Measurements from ENCODE around the gene SLC30A4.

The SLC30A4 gene

GRCh38 chr15:45498701-45499100 is 23.9 kb downstream of the SLC30A4 start:
- H3K4me1 Mint-ChIP-seq: no peaks in the 10 kb centered on the region
- peaks cover 8% of the 10 kb centered on the region for H3K36me3 Mint-ChIP-seq (ENCODE audit: low read depth)
- no peaks in the 10 kb centered on the region for H3K9me3 Mint-ChIP-seq
- no peaks in the 10 kb centered on the region for H3K27me3 Mint-ChIP-seq (ENCODE audit: low read depth)
- no peak overlapping the region for H3K4me3 Mint-ChIP-seq
- no peak for TF ChIP-seq CTCF (IDR thresholded peaks at IDR 0.05; ENCODE audit: unreplicated experiment in 3 of 3)
- H3K27ac Mint-ChIP-seq: no peak overlapping the region

GRCh38 chr15:45497261-45497660 is 25.3 kb downstream of the SLC30A4 start:
- Mint-ChIP-seq H3K4me1 (no peaks in the 10 kb centered on the region), H3K27ac (no peak overlapping the region), H3K9me3 (no peaks in the 10 kb centered on the region), H3K4me3 (no peak overlapping the region), H3K27me3 (ENCODE audit: low read depth) (no peaks in the 10 kb centered on the region), H3K36me3 (ENCODE audit: low read depth) (peaks cover 8% of the 10 kb centered on the region)
- no peak for TF ChIP-seq CTCF (IDR thresholded peaks at IDR 0.05; ENCODE audit: unreplicated experiment in 3 of 3)

- no peaks in the 10 kb centered on the region for H3K4me1 Mint-ChIP-seq
- TF ChIP-seq CTCF (IDR thresholded peaks at IDR 0.05; ENCODE audit: unreplicated experiment in 3 of 3): no peak
- H3K4me3 Mint-ChIP-seq: no peak overlapping the region
- H3K9me3 Mint-ChIP-seq: no peaks in the 10 kb centered on the region
- no peak overlapping the region for H3K27ac Mint-ChIP-seq
- no peaks in the 10 kb centered on the region for H3K27me3 Mint-ChIP-seq (ENCODE audit: low read depth)
- peaks cover 4% of the 10 kb centered on the region for H3K36me3 Mint-ChIP-seq (ENCODE audit: low read depth)
Measured at GRCh38 chr15:45496658-45497057, 25.9 kb downstream of the SLC30A4 start.

GRCh38 chr15:45495588-45495987 is 27.0 kb downstream of the SLC30A4 start:
- Mint-ChIP-seq H3K27me3 (ENCODE audit: low read depth) (no peaks in the 10 kb centered on the region), H3K4me3 (no peak overlapping the region), H3K36me3 (ENCODE audit: low read depth) (peaks cover 3% of the 10 kb centered on the region), H3K27ac (no peak overlapping the region), H3K9me3 (no peaks in the 10 kb centered on the region), H3K4me1 (no peaks in the 10 kb centered on the region)
- TF ChIP-seq CTCF (IDR thresholded peaks at IDR 0.05; ENCODE audit: unreplicated experiment in 3 of 3): no peak

- H3K27me3 Mint-ChIP-seq (ENCODE audit: low read depth): no peaks in the 10 kb centered on the region
- no peaks in the 10 kb centered on the region for H3K4me1 Mint-ChIP-seq
- no peaks in the 10 kb centered on the region for H3K9me3 Mint-ChIP-seq
- H3K36me3 Mint-ChIP-seq (ENCODE audit: low read depth): peaks cover 10% of the 10 kb centered on the region
- no peak for TF ChIP-seq CTCF (IDR thresholded peaks at IDR 0.05; ENCODE audit: unreplicated experiment in 3 of 3)
- H3K27ac Mint-ChIP-seq: no peak overlapping the region
- H3K4me3 Mint-ChIP-seq: no peak overlapping the region
Measured at GRCh38 chr15:45489690-45490238, 32.8 kb downstream of the SLC30A4 start.

- Mint-ChIP-seq H3K4me1 (no peaks in the 10 kb centered on the region), H3K36me3 (ENCODE audit: low read depth) (peaks cover 10% of the 10 kb centered on the region), H3K27me3 (ENCODE audit: low read depth) (no peaks in the 10 kb centered on the region), H3K4me3 (no peak overlapping the region), H3K27ac (no peak overlapping the region), H3K9me3 (no peaks in the 10 kb centered on the region)
- TF ChIP-seq CTCF (IDR thresholded peaks at IDR 0.05; ENCODE audit: unreplicated experiment in 3 of 3): no peak
Measured at GRCh38 chr15:45486317-45486716, 36.2 kb downstream of the SLC30A4 start.
